KMS-11 (cell line): ENCODE results near the gene ESPNL.

Source experiments
- H2AFZ ChIP-seq: fragments of 200-600 bp; sonication (generic); 2 replicates; pipeline ENCODE4 v1.6.1; 2016; ENCODE audit warnings: antibody characterized with exemption, mixed run types, low read depth
- H3K27ac ChIP-seq: fragments of 200-600 bp; sonication (generic); 2 replicates; pipeline ENCODE4 v1.6.1; 2016; ENCODE audit warnings: mild to moderate bottlenecking, mixed run types
- H3K27me3 ChIP-seq: fragments of 200-600 bp; sonication (generic); 2 replicates; pipeline ENCODE4 v1.6.1; 2017; ENCODE audit warnings: mild to moderate bottlenecking, low read depth, mixed run types, moderate library complexity; ENCODE audit not compliant: insufficient read depth
- H3K36me3 ChIP-seq: fragments of 200-600 bp; sonication (generic); 2 replicates; pipeline ENCODE4 v1.6.1; 2017; ENCODE audit warnings: mild to moderate bottlenecking, mixed run types; ENCODE audit not compliant: insufficient read depth
- H3K4me1 ChIP-seq: fragments of 200-600 bp; sonication (generic); 2 replicates; pipeline ENCODE4 v1.6.1; 2016; ENCODE audit warnings: mild to moderate bottlenecking, low read depth, mixed run types; ENCODE audit not compliant: poor library complexity, severe bottlenecking
- H3K4me2 ChIP-seq: fragments of 200-600 bp; sonication (generic); 2 replicates; pipeline ENCODE4 v1.7.0; 2016; ENCODE audit warnings: mild to moderate bottlenecking, mixed run types
- H3K4me3 ChIP-seq: fragments of 200-600 bp; sonication (generic); IDR thresholded peaks from 2 replicates; pipeline ENCODE4 v1.6.1; 2017; ENCODE audit warnings: low read depth, low read length, mixed read lengths; ENCODE audit not compliant: insufficient read depth
- H3K79me2 ChIP-seq: fragments of 200-600 bp; sonication (generic); 2 replicates; pipeline ENCODE4 v1.6.1; 2016; ENCODE audit warnings: low read depth, mixed run types; ENCODE audit not compliant: insufficient read depth
- H3K9ac ChIP-seq: fragments of 200-600 bp; sonication (generic); 2 replicates; pipeline ENCODE4 v1.6.1; 2016; ENCODE audit warnings: mild to moderate bottlenecking, mixed run types
- H4K20me1 ChIP-seq: fragments of 200-600 bp; sonication (generic); 2 replicates; pipeline ENCODE4 v1.6.1; 2016; ENCODE audit warnings: mild to moderate bottlenecking, mixed run types; ENCODE audit not compliant: insufficient read depth
- TF ChIP-seq, protein P1 (sequence below): fragments of 200-600 bp; sonication (generic); conservative IDR thresholded peaks from 2 replicates; pipeline ENCODE4 v1.6.1; 2017; ENCODE audit warnings: low read depth, mild to moderate bottlenecking, antibody characterized with exemption, low read length, moderate library complexity, mixed read lengths

The ESPNL gene

GRCh38 chr2:238067939-238068338 is 32.2 kb upstream of the ESPNL start:
- TF ChIP-seq, protein P1, sequence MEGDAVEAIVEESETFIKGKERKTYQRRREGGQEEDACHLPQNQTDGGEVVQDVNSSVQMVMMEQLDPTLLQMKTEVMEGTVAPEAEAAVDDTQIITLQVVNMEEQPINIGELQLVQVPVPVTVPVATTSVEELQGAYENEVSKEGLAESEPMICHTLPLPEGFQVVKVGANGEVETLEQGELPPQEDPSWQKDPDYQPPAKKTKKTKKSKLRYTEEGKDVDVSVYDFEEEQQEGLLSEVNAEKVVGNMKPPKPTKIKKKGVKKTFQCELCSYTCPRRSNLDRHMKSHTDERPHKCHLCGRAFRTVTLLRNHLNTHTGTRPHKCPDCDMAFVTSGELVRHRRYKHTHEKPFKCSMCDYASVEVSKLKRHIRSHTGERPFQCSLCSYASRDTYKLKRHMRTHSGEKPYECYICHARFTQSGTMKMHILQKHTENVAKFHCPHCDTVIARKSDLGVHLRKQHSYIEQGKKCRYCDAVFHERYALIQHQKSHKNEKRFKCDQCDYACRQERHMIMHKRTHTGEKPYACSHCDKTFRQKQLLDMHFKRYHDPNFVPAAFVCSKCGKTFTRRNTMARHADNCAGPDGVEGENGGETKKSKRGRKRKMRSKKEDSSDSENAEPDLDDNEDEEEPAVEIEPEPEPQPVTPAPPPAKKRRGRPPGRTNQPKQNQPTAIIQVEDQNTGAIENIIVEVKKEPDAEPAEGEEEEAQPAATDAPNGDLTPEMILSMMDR: no peak
- Histone ChIP-seq H3K27me3 (no peaks in the 10 kb centered on the region), H3K4me3 (no peak overlapping the region), H4K20me1 (no peaks in the 10 kb centered on the region), H3K4me1 (peaks cover 25% of the 10 kb centered on the region), H3K79me2 (no peaks in the 10 kb centered on the region), H3K9ac (no peak overlapping the region), H3K36me3 (no peaks in the 10 kb centered on the region), H2AFZ (no peak overlapping the region), H3K4me2 (no peak overlapping the region), H3K27ac (no peak overlapping the region)

GRCh38 chr2:238069021-238069709 is 31.0 kb upstream of the ESPNL start:
- Histone ChIP-seq H3K79me2 (no peaks in the 10 kb centered on the region), H3K9ac (no peak overlapping the region)

GRCh38 chr2:238069877-238070276 is 30.3 kb upstream of the ESPNL start:
- no peaks in the 10 kb centered on the region for H3K36me3 ChIP-seq
- no peak overlapping the region for H3K4me2 ChIP-seq
- no peak overlapping the region for H2AFZ ChIP-seq
- H3K79me2 ChIP-seq: no peaks in the 10 kb centered on the region
- TF ChIP-seq, protein P1: no peak
- H3K9ac ChIP-seq: no peak overlapping the region
- H3K27me3 ChIP-seq: no peaks in the 10 kb centered on the region
- peaks cover 17% of the 10 kb centered on the region for H3K4me1 ChIP-seq
- H4K20me1 ChIP-seq: no peaks in the 10 kb centered on the region
- H3K27ac ChIP-seq: no peak overlapping the region
- no peak overlapping the region for H3K4me3 ChIP-seq

More at GRCh38 chr2:238069021-238069709, 31.0 kb upstream of the ESPNL start:
- Histone ChIP-seq H3K4me1 (peaks cover 17% of the 10 kb centered on the region), H3K27ac (no peak overlapping the region), H3K4me3 (no peak overlapping the region), H3K4me2 (no peak overlapping the region), H4K20me1 (no peaks in the 10 kb centered on the region), H2AFZ (no peak overlapping the region), H3K36me3 (no peaks in the 10 kb centered on the region), H3K27me3 (no peaks in the 10 kb centered on the region)
- TF ChIP-seq, protein P1: no peak

- Histone ChIP-seq H2AFZ (no peak overlapping the region), H3K27me3 (no peaks in the 10 kb centered on the region), H3K4me3 (no peak overlapping the region), H3K27ac (no peak overlapping the region), H3K36me3 (no peaks in the 10 kb centered on the region), H3K9ac (no peak overlapping the region), H3K4me2 (no peak overlapping the region), H4K20me1 (no peaks in the 10 kb centered on the region), H3K79me2 (no peaks in the 10 kb centered on the region), H3K4me1 (no peaks in the 10 kb centered on the region)
- TF ChIP-seq, protein P1: no peak
Measured at GRCh38 chr2:238075397-238075796, 24.7 kb upstream of the ESPNL start.
